ENCODE results near the gene GEMIN5. TPM values are rescaled to one million over a fixed set of nuclear protein-coding genes. Genes with fewer than 3 reads are reported as not detected.

Gene GEMIN5
- total RNA-seq, 1 donor from 2014 or later, result 14.8 TPM

DNA sequence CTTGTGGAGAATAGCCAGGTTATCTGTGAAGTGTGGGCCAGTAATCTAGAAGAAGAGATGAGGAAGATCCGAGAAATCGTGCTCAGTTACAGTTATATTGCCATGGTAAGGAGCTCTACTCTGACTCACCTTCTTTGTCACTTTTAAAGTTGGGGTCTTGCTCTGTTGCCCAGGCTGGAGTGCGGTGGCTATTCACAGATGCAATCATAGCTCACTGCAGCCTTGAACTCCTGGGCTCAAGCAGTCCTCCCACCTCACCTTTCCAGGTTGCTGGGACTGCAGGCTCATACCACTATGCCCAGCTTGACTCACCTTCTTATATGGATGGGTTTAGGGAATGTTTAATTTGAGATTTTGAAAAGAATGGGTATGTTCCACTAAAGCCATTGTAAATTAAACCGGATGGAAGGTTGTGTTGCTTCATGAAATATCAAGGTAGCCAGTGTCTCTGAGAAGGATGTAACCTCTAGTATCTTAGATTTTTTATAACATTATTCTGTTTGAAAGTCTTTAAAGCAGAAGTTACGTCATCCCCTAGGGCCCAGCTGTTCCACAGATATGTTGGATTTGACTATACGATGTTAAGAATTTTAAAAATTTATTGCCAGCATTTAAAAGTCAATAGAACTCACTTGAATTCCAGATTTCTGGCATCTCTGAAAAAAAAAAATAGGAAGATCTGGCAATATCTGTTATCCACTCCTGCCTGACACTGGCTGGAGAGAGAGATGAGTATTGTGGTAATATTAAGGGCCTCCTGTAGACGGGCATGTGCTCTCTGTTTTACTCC, 74.5 kb downstream of the GEMIN5 start:
- H3K79me2 ChIP-seq (ENCODE audit: insufficient read depth, low read length), result peaks cover 77% of the 10 kb centered on the region
- FAIRE-seq, result no peak
- peaks cover 79% of the 10 kb centered on the region for H4K20me1 ChIP-seq (ENCODE audit: insufficient read depth, low read length)
- peaks cover 14% of the 10 kb centered on the region for H3K4me1 ChIP-seq (ENCODE audit: insufficient read depth, low read length)
- no peak for DNase-seq (ENCODE audit: low read depth)
- no peak overlapping the region for H3K27ac ChIP-seq (ENCODE audit: low read depth, low read length)
- peaks cover 11% of the 10 kb centered on the region for H3K36me3 Mint-ChIP-seq (ENCODE audit: low read depth, unreplicated experiment)
- H3K27ac Mint-ChIP-seq (ENCODE audit: unreplicated experiment), result no peak overlapping the region
- H3K36me3 ChIP-seq (ENCODE audit: insufficient read depth, low read length), result peaks cover 12% of the 10 kb centered on the region
- H3K9me3 ChIP-seq (ENCODE audit: insufficient read depth, low read depth, low read length), result no peaks in the 10 kb centered on the region
- H3K9me3 Mint-ChIP-seq (ENCODE audit: unreplicated experiment), result no peaks in the 10 kb centered on the region
- no peak overlapping the region for H3K4me2 ChIP-seq (ENCODE audit: low read length)
- no peak overlapping the region for H2AFZ ChIP-seq (ENCODE audit: low read depth, low read length)
- H3K9ac ChIP-seq (ENCODE audit: low read length), result no peak overlapping the region
- no peaks in the 10 kb centered on the region for H3K27me3 Mint-ChIP-seq (ENCODE audit: low read depth, unreplicated experiment)
- H3K4me3 Mint-ChIP-seq (ENCODE audit: unreplicated experiment), result no peak overlapping the region
- peaks cover 20% of the 10 kb centered on the region for H3K4me1 Mint-ChIP-seq (ENCODE audit: low read depth, unreplicated experiment)
- H3K4me3 ChIP-seq (ENCODE audit: insufficient read depth, low read depth, low read length), result no peak overlapping the region
- no peaks in the 10 kb centered on the region for H3K27me3 ChIP-seq (ENCODE audit: insufficient read depth, low read length)
- no peak for TF ChIP-seq EZH2 (IDR thresholded peaks at IDR 0.05; ENCODE audit: insufficient read depth, low read length)
- TF ChIP-seq, protein P1, sequence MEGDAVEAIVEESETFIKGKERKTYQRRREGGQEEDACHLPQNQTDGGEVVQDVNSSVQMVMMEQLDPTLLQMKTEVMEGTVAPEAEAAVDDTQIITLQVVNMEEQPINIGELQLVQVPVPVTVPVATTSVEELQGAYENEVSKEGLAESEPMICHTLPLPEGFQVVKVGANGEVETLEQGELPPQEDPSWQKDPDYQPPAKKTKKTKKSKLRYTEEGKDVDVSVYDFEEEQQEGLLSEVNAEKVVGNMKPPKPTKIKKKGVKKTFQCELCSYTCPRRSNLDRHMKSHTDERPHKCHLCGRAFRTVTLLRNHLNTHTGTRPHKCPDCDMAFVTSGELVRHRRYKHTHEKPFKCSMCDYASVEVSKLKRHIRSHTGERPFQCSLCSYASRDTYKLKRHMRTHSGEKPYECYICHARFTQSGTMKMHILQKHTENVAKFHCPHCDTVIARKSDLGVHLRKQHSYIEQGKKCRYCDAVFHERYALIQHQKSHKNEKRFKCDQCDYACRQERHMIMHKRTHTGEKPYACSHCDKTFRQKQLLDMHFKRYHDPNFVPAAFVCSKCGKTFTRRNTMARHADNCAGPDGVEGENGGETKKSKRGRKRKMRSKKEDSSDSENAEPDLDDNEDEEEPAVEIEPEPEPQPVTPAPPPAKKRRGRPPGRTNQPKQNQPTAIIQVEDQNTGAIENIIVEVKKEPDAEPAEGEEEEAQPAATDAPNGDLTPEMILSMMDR (IDR thresholded peaks at IDR 0.05; ENCODE audit: insufficient read depth, low read depth, low read length), result no peak

DNA sequence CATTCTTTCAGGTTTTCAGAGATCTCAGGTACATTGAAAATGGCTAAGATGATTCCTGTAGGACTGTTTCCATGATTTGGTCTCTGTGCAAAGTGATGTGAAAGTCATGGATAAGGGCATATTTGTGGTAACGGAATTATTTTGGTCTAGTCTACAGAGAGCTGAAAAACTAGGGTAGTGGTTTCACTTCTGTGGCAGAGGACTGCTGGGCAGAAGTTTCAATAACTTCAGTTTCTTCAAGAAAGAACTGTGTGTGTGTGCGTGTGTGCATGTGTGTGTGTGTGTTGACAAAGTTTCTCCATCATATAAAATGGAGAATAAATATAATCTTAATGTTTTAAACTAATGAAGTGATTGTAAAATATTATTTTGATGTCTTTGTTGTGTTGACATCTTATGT, 75.2 kb downstream of the GEMIN5 start:
- H4K20me1 ChIP-seq (ENCODE audit: insufficient read depth, low read length), result peaks cover 76% of the 10 kb centered on the region
- H3K4me1 ChIP-seq (ENCODE audit: insufficient read depth, low read length), result peaks cover 14% of the 10 kb centered on the region
- H3K27ac Mint-ChIP-seq (ENCODE audit: unreplicated experiment), result no peak overlapping the region
- FAIRE-seq, result no peak
- H3K9me3 Mint-ChIP-seq (ENCODE audit: unreplicated experiment), result no peaks in the 10 kb centered on the region
- peaks cover 20% of the 10 kb centered on the region for H3K4me1 Mint-ChIP-seq (ENCODE audit: low read depth, unreplicated experiment)
- H3K9me3 ChIP-seq (ENCODE audit: insufficient read depth, low read depth, low read length), result no peaks in the 10 kb centered on the region
- H3K4me3 ChIP-seq (ENCODE audit: insufficient read depth, low read depth, low read length), result no peak overlapping the region
- no peak overlapping the region for H3K9ac ChIP-seq (ENCODE audit: low read length)
- TF ChIP-seq, protein P1 (IDR thresholded peaks at IDR 0.05; ENCODE audit: insufficient read depth, low read depth, low read length), result no peak
- TF ChIP-seq EZH2 (IDR thresholded peaks at IDR 0.05; ENCODE audit: insufficient read depth, low read length), result no peak
- H3K36me3 Mint-ChIP-seq (ENCODE audit: low read depth, unreplicated experiment), result peaks cover 11% of the 10 kb centered on the region
- peak overlapping the region; percentile 6 for H3K4me3 Mint-ChIP-seq (ENCODE audit: unreplicated experiment)
- no peaks in the 10 kb centered on the region for H3K27me3 ChIP-seq (ENCODE audit: insufficient read depth, low read length)
- no peaks in the 10 kb centered on the region for H3K27me3 Mint-ChIP-seq (ENCODE audit: low read depth, unreplicated experiment)
- H3K36me3 ChIP-seq (ENCODE audit: insufficient read depth, low read length), result peaks cover 12% of the 10 kb centered on the region
- peaks cover 78% of the 10 kb centered on the region for H3K79me2 ChIP-seq (ENCODE audit: insufficient read depth, low read length)
- peak; percentile 57 for DNase-seq (ENCODE audit: low read depth)
- H3K27ac ChIP-seq (ENCODE audit: low read depth, low read length), result no peak overlapping the region
- H2AFZ ChIP-seq (ENCODE audit: low read depth, low read length), result no peak overlapping the region
- H3K4me2 ChIP-seq (ENCODE audit: low read length), result no peak overlapping the region

DNA sequence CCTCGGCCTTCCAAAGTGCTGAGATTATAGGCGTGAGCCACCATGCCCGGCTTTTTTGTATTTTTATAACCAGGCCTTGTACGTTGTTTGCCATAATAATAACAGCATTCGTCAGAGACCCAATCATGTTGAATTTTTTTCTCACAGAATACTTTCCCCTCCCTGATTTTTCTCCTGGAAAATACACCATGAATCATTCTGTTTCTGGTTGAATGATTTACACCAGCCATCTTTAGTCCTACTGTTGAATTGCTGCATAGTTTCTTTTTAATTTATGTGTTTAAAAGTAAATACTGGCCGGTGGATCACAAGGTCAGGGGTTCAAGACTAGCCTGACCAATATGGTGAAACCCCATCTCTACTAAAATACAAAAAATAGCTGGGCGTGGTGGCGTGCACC, 76.1 kb downstream of the GEMIN5 start:
- no peaks in the 10 kb centered on the region for H3K27me3 ChIP-seq (ENCODE audit: insufficient read depth, low read length)
- H3K79me2 ChIP-seq (ENCODE audit: insufficient read depth, low read length), result peaks cover 78% of the 10 kb centered on the region
- DNase-seq (ENCODE audit: low read depth) (no peak), FAIRE-seq (no peak)
- H3K9me3 Mint-ChIP-seq (ENCODE audit: unreplicated experiment), result no peaks in the 10 kb centered on the region
- no peak for TF ChIP-seq EZH2 (IDR thresholded peaks at IDR 0.05; ENCODE audit: insufficient read depth, low read length)
- TF ChIP-seq, protein P1 (IDR thresholded peaks at IDR 0.05; ENCODE audit: insufficient read depth, low read depth, low read length), result no peak
- peaks cover 17% of the 10 kb centered on the region for H3K4me1 ChIP-seq (ENCODE audit: insufficient read depth, low read length)
- no peak overlapping the region for H3K27ac ChIP-seq (ENCODE audit: low read depth, low read length)
- no peak overlapping the region for H3K27ac Mint-ChIP-seq (ENCODE audit: unreplicated experiment)
- peaks cover 74% of the 10 kb centered on the region for H4K20me1 ChIP-seq (ENCODE audit: insufficient read depth, low read length)
- H3K36me3 ChIP-seq (ENCODE audit: insufficient read depth, low read length), result peaks cover 12% of the 10 kb centered on the region
- H3K9me3 ChIP-seq (ENCODE audit: insufficient read depth, low read depth, low read length), result no peaks in the 10 kb centered on the region
- no peak overlapping the region for H2AFZ ChIP-seq (ENCODE audit: low read depth, low read length)
- H3K4me3 Mint-ChIP-seq (ENCODE audit: unreplicated experiment), result no peak overlapping the region
- no peak overlapping the region for H3K9ac ChIP-seq (ENCODE audit: low read length)
- no peak overlapping the region for H3K4me2 ChIP-seq (ENCODE audit: low read length)
- no peaks in the 10 kb centered on the region for H3K27me3 Mint-ChIP-seq (ENCODE audit: low read depth, unreplicated experiment)
- H3K4me3 ChIP-seq (ENCODE audit: insufficient read depth, low read depth, low read length), result no peak overlapping the region
- H3K36me3 Mint-ChIP-seq (ENCODE audit: low read depth, unreplicated experiment), result peaks cover 9% of the 10 kb centered on the region
- H3K4me1 Mint-ChIP-seq (ENCODE audit: low read depth, unreplicated experiment), result peaks cover 20% of the 10 kb centered on the region

Data from astrocyte (in vitro differentiated cells and primary cell).